ENCODE data around the gene XPC. TPM values are rescaled to one million over a fixed set of nuclear protein-coding genes. Genes with fewer than 3 reads are reported as not detected.
A peak's percentile ranks its signal among the peaks of the same experiment; 100 is the strongest.

Gene XPC
- total and polyA plus RNA-seq, 2 donors (not counting 3 experiments of a cell fraction or from before 2014, with no cell fraction given) = 11.9 to 36.8 TPM

GRCh38 chr3:14125193-14126016 is 53.0 kb downstream of the XPC start:
- Histone ChIP-seq H4K20me1 (replicated peaks; ENCODE audit: control insufficient read depth, extremely low read depth, insufficient read depth, low read length) (no peaks in the 10 kb centered on the region), H3K4me2 (ENCODE audit: insufficient read depth, low read length) (peak overlapping the region; percentile 39), H2AFZ (ENCODE audit: low read depth, low read length) (peak overlapping the region; percentile 35), H3K36me3 (ENCODE audit: control insufficient read depth in 2 of 2, extremely low read depth in 1 of 2, insufficient read depth in 2 of 2, low read length in 2 of 2) (peaks cover 0 to under 1% of the 10 kb centered on the region in 2 experiments), H3K4me1 (ENCODE audit: control insufficient read depth, extremely low read depth, insufficient read depth, low read length) (peaks cover 22% of the 10 kb centered on the region), H3K27ac (ENCODE audit: insufficient read depth, low read depth, low read length) (peak overlapping the region; percentile 61), H3K9ac (replicated peaks; ENCODE audit: extremely low read depth, insufficient read depth, low read length) (peak overlapping the region; percentile 85), H3K9me3 (replicated peaks; ENCODE audit: control insufficient read depth, insufficient read depth, low read length) (no peaks in the 10 kb centered on the region), H3K9me1 (replicated peaks; ENCODE audit: control insufficient read depth, extremely low read depth, insufficient read depth, low read length) (no peaks in the 10 kb centered on the region), H3K79me2 (ENCODE audit: control insufficient read depth, insufficient read depth, low read length) (peaks cover 49% of the 10 kb centered on the region), H3K27me3 (ENCODE audit: control insufficient read depth in 2 of 2, insufficient read depth in 2 of 2, low read length in 2 of 2) (no peaks in the 10 kb centered on the region), H3K4me3 (replicated peaks in 1 of 3; ENCODE audit: insufficient read depth in 1 of 3, low read depth in 1 of 3, low read length in 3 of 3) (peak overlapping the region; percentile 17 to 90 (median 66))
- dilution Hi-C loops (cut with MboI; ENCODE audit: extremely low pct_ligation_motif_present, low sequenced_read_pairs) = no loop called here
- DNase-seq (ENCODE audit: low read depth, low spot score) = peak; percentile 84
- TSS peak; percentile 46 for BruUV-seq (replicated peaks)
- TF ChIP-seq POLR2A (IDR thresholded peaks at IDR 0.05; ENCODE audit: low read depth, low read length) (no peak), MYC (IDR thresholded peaks at IDR 0.05; ENCODE audit: low read depth, low read length) (no peak), JUN (IDR thresholded peaks at IDR 0.05; ENCODE audit: borderline replicate concordance, insufficient read depth, insufficient read length, low read depth) (peak; percentile 16), EZH2 (IDR thresholded peaks at IDR 0.05; ENCODE audit: borderline replicate concordance, low read depth, low read length, severe bottlenecking) (no peak), FOS (IDR thresholded peaks at IDR 0.05; ENCODE audit: borderline replicate concordance, insufficient read depth, low read length) (peak; percentile 74), GATA2 (IDR thresholded peaks at IDR 0.05; ENCODE audit: insufficient read depth, insufficient read length, low read depth, low read length) (no peak), MAX (IDR thresholded peaks at IDR 0.05; ENCODE audit: insufficient read depth, insufficient read length) (no peak), POLR2AphosphoS5 (IDR thresholded peaks at IDR 0.05; ENCODE audit: insufficient read depth, low read depth, low read length) (no peak)
- TF ChIP-seq, protein P1, sequence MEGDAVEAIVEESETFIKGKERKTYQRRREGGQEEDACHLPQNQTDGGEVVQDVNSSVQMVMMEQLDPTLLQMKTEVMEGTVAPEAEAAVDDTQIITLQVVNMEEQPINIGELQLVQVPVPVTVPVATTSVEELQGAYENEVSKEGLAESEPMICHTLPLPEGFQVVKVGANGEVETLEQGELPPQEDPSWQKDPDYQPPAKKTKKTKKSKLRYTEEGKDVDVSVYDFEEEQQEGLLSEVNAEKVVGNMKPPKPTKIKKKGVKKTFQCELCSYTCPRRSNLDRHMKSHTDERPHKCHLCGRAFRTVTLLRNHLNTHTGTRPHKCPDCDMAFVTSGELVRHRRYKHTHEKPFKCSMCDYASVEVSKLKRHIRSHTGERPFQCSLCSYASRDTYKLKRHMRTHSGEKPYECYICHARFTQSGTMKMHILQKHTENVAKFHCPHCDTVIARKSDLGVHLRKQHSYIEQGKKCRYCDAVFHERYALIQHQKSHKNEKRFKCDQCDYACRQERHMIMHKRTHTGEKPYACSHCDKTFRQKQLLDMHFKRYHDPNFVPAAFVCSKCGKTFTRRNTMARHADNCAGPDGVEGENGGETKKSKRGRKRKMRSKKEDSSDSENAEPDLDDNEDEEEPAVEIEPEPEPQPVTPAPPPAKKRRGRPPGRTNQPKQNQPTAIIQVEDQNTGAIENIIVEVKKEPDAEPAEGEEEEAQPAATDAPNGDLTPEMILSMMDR (IDR thresholded peaks at IDR 0.05; ENCODE audit: extremely low read depth in 1 of 2, insufficient read depth in 1 of 2, low read depth in 1 of 2, low read length in 2 of 2) = peak in 1 of 2 donors; percentile 2
- ChIA-PET CTCF (interaction anchor here (1.0 to 2.5 kb wide), 14 partner anchors 10 to 477 kb away, joined by 3 to 30 read pairs (median 4); partner anchors contain the start of genes LSM3 and XPC), POLR2A (interaction anchor here (0.9 to 2.6 kb wide), 6 partner anchors 8 to 229 kb away, joined by 3 to 37 read pairs (median 10); partner anchors contain the start of genes LSM3 and XPC)
- intact Hi-C loops (cut with micrococcal nuclease) = loop anchor here (1.0 kb wide), 2 partner anchors 19 to 53 kb away; partner anchors contain the start of genes LSM3 and XPC
- peak; percentile 87 for FAIRE-seq

Measured in endothelial cell of umbilical vein (primary cell).